GM10248 (cell line): ENCODE results near the gene NUDT2.

Experiments used
- CTCF ChIA-PET: fragments of 300-600 bp; sonication (Branson Sonifier 250); formaldehyde crosslinking; extraction: SDS; loops from one replicate; lab custom pipeline; 2021; ENCODE audit warnings: antibody characterized with exemption; lab: Yijun Ruan, JAX
- POLR2A ChIA-PET: fragments of 350-650 bp; sonication (Branson Sonifier 250); formaldehyde crosslinking; extraction: SDS; loops from one replicate; lab custom pipeline; 2020; ENCODE audit warnings: antibody characterized with exemption; lab: Yijun Ruan, JAX
- DNase-seq: peaks from one replicate; pipeline ENCODE4 v3.0.0; 2012; ENCODE audit errors: extremely low spot score
- CTCF ChIP-seq: IDR thresholded peaks from 2 replicates; pipeline ENCODE4 v1.5.1; 2012; ENCODE audit warnings: mild to moderate bottlenecking, low read depth; ENCODE audit errors: extremely low read depth, missing control alignments, control extremely low read depth

NUDT2 gene

GRCh38 chr9:34384368-34385165 is 55.2 kb downstream of the NUDT2 start:
- TF ChIP-seq CTCF = no peak
- ChIA-PET CTCF (interaction anchor here (0.7 to 1.0 kb wide), 3 partner anchors 10 to 49 kb away, joined by 3 read pairs; no protein-coding TSS in a partner anchor), POLR2A (no interaction called here)
- DNase-seq = no peak

- POLR2A ChIA-PET = no interaction called here
- TF ChIP-seq CTCF = no peak
- CTCF ChIA-PET = interaction anchor here (1.0 kb wide), 1 partner anchor 9 kb away, joined by 3 read pairs; no protein-coding TSS in a partner anchor
Observed at GRCh38 chr9:34385561-34386230, 56.3 kb downstream of the NUDT2 start.

GRCh38 chr9:34386656-34387055 is 57.3 kb downstream of the NUDT2 start:
- TF ChIP-seq CTCF = no peak
- CTCF ChIA-PET = interaction anchor here (1.2 kb wide), 1 partner anchor 17 kb away, joined by 5 read pairs; no protein-coding TSS in a partner anchor
- POLR2A ChIA-PET = no interaction called here
- DNase-seq = no peak

More at GRCh38 chr9:34385561-34386230, 56.3 kb downstream of the NUDT2 start:
- DNase-seq = no peak

- no peak for TF ChIP-seq CTCF
- CTCF ChIA-PET = interaction anchor here (1.2 to 1.7 kb wide), 2 partner anchors 8 to 16 kb away, joined by 5 to 7 read pairs; no protein-coding TSS in a partner anchor
- DNase-seq = no peak
- POLR2A ChIA-PET = no interaction called here
Observed at GRCh38 chr9:34387239-34387638, 57.9 kb downstream of the NUDT2 start.

GRCh38 chr9:34392511-34392910 is 63.1 kb downstream of the NUDT2 start:
- POLR2A ChIA-PET = no interaction called here
- CTCF ChIA-PET = interaction anchor here (0.8 to 2.2 kb wide), 3 partner anchors 10 to 14 kb away, joined by 3 to 17 read pairs (median 9); no protein-coding TSS in a partner anchor
- no peak for DNase-seq
- no peak for TF ChIP-seq CTCF
